RWPE2 (cell line): ENCODE results near the gene FARS2.
A peak's percentile ranks its signal among the peaks of the same experiment; 100 is the strongest.

Experiments used
- ATAC-seq: fragments of 200-7000 bp; cut with Tn5 transposase; 3 replicates; pipeline ENCODE4 v1.9.1; 2021; ENCODE audit warnings: low read depth
- DNase-seq: peaks from one replicate; pipeline ENCODE4 v3.0.0-alpha.2; 2020; ENCODE audit warnings: low spot score
- H3K27ac ChIP-seq: fragments of 450-650 bp; 2 replicates; pipeline ENCODE4 v1.5.1; 2017; ENCODE audit warnings: mild to moderate bottlenecking; ENCODE audit not compliant: poor library complexity, severe bottlenecking
- H3K27me3 ChIP-seq: fragments of 250-450 bp; sonication (Bioruptor Pico); 2 replicates; pipeline ENCODE4 v1.5.1; 2021; ENCODE audit warnings: mild to moderate bottlenecking, moderate library complexity; ENCODE audit not compliant: insufficient read depth, poor library complexity, severe bottlenecking
- H3K36me3 ChIP-seq: fragments of 250-450 bp; sonication (Bioruptor Pico); 2 replicates; pipeline ENCODE4 v1.5.1; 2020; ENCODE audit warnings: low read depth, mild to moderate bottlenecking, moderate library complexity
- H3K4me1 ChIP-seq: fragments of 250-450 bp; sonication (Bioruptor Pico); 2 replicates; pipeline ENCODE4 v1.5.1; 2021; ENCODE audit warnings: mild to moderate bottlenecking, moderate library complexity; ENCODE audit not compliant: insufficient read depth, poor library complexity, severe bottlenecking
- H3K4me3 ChIP-seq: fragments of 250-450 bp; sonication (Bioruptor Pico); 2 replicates; pipeline ENCODE4 v1.5.1; 2021; ENCODE audit warnings: mild to moderate bottlenecking, moderate library complexity; ENCODE audit not compliant: severe bottlenecking
- H3K9me3 ChIP-seq: fragments of 250-450 bp; sonication (Bioruptor Pico); 2 replicates; pipeline ENCODE4 v1.5.1; 2021; ENCODE audit warnings: mild to moderate bottlenecking, moderate library complexity; ENCODE audit not compliant: severe bottlenecking
- TF ChIP-seq, protein P1 (sequence below): fragments of 450-650 bp; IDR thresholded peaks from one replicate; pipeline ENCODE4 v1.5.1; 2017; ENCODE audit warnings: mild to moderate bottlenecking, moderate library complexity; ENCODE audit not compliant: poor library complexity, severe bottlenecking

Gene FARS2

DNA sequence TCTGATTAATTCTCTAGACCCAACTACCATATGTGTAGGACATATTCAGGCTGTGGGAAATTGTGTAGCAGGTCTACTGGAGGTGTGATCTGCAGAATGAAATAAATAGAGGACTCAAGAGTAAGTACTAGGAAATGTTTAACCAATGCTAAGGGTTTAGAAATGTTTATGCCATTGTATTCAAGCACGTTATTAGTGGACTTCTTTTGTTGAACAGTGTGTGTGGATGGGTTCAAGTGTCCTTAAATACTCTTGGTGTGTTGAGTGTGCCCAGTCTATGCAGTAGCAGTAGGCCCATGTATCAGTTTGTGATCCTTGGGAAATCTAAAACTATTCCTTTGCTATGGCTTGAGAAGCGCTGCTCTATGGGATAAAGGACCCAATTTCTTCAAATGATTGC is 112.1 kb downstream of the FARS2 start:
- TF ChIP-seq, protein P1, sequence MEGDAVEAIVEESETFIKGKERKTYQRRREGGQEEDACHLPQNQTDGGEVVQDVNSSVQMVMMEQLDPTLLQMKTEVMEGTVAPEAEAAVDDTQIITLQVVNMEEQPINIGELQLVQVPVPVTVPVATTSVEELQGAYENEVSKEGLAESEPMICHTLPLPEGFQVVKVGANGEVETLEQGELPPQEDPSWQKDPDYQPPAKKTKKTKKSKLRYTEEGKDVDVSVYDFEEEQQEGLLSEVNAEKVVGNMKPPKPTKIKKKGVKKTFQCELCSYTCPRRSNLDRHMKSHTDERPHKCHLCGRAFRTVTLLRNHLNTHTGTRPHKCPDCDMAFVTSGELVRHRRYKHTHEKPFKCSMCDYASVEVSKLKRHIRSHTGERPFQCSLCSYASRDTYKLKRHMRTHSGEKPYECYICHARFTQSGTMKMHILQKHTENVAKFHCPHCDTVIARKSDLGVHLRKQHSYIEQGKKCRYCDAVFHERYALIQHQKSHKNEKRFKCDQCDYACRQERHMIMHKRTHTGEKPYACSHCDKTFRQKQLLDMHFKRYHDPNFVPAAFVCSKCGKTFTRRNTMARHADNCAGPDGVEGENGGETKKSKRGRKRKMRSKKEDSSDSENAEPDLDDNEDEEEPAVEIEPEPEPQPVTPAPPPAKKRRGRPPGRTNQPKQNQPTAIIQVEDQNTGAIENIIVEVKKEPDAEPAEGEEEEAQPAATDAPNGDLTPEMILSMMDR = no peak
- H3K36me3 ChIP-seq = no peaks in the 10 kb centered on the region
- no peak for ATAC-seq
- no peak for DNase-seq
- H3K4me3 ChIP-seq = no peak overlapping the region
- H3K4me1 ChIP-seq = no peaks in the 10 kb centered on the region
- H3K27me3 ChIP-seq = no peaks in the 10 kb centered on the region
- H3K27ac ChIP-seq = no peak overlapping the region
- H3K9me3 ChIP-seq = no peaks in the 10 kb centered on the region

DNA sequence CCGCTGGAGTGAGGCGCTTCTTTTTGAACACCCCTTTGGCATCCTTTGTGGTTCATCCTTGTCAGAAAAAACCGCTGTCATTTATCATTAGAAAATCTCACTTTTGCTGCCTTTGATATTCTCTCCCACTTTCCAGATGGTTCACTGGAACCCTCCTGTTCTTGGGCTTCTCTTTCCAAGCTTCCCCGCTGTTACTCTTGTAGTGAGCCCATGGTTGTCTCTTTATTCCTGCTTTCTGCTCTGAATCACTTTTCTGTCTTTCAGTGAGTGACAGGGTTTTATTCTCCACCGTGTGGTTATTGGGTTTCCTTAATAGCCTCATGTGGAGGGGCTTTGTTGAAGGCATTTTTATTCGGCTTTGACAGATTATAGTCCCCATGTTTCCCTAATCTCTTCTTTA is 117.0 kb downstream of the FARS2 start:
- no peak overlapping the region for H3K4me3 ChIP-seq
- H3K9me3 ChIP-seq = no peaks in the 10 kb centered on the region
- H3K27me3 ChIP-seq = no peaks in the 10 kb centered on the region
- ATAC-seq (no peak), DNase-seq (no peak)
- no peak overlapping the region for H3K27ac ChIP-seq
- no peaks in the 10 kb centered on the region for H3K4me1 ChIP-seq
- no peaks in the 10 kb centered on the region for H3K36me3 ChIP-seq
- TF ChIP-seq, protein P1 = no peak

DNA sequence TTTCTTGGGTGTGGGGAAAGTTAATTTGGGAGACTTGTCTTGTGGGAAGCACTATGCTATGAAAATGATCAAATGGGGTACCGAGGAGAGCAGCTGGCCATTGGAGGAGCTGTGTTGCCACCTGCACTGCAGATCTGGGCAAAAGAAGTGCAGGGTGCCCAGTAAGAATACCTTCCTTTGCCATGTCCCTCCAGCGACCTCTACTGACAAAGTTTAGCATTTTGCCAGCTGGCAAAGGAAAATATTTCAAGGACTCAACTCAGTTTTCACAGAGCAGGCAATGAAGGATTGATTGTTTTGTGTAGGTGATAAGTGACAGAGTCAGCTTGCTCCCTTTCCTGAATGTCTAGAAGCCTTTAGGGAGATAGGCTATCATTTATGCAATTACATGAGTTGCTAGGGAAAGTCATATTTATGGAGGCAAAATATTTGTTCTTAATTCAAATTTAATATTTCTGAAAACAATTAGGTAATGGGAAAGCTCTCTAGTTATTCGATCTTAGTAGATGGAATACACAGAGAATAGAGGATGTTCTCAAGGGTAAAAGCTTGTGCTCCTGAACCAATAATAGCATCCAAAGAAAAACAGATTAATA is 118.4 kb downstream of the FARS2 start:
- Histone ChIP-seq H3K36me3 (no peaks in the 10 kb centered on the region), H3K9me3 (no peaks in the 10 kb centered on the region), H3K4me3 (no peak overlapping the region), H3K4me1 (no peaks in the 10 kb centered on the region), H3K27ac (no peak overlapping the region), H3K27me3 (no peaks in the 10 kb centered on the region)
- DNase-seq (no peak), ATAC-seq (0 out of 3 replicates have a peak, but pooled peaks have one; percentile 12)
- TF ChIP-seq, protein P1 = peak; percentile 38

DNA sequence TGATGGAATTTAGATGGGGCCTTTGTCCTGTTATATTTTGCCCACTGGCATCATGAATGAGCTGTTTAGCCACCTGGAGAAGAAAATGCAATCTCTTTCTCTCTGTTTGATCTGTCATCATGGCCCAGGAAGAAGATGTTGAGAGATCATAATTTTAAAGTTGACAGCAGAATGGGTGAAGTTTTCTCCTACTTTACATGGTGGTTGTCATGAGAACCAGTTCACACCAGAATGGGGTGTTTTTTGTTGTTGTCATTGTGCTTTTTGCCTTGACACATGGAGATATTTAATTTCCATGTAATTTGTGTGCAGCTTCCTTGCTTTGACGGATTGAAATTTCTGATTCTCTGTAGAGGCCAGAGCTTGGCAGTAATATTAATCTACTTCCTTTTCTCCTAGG is 122.5 kb downstream of the FARS2 start:
- no peaks in the 10 kb centered on the region for H3K4me1 ChIP-seq
- H3K36me3 ChIP-seq = no peaks in the 10 kb centered on the region
- ATAC-seq (no peak), DNase-seq (no peak)
- no peak overlapping the region for H3K27ac ChIP-seq
- TF ChIP-seq, protein P1 = no peak
- no peaks in the 10 kb centered on the region for H3K27me3 ChIP-seq
- no peaks in the 10 kb centered on the region for H3K9me3 ChIP-seq
- H3K4me3 ChIP-seq = no peak overlapping the region

DNA sequence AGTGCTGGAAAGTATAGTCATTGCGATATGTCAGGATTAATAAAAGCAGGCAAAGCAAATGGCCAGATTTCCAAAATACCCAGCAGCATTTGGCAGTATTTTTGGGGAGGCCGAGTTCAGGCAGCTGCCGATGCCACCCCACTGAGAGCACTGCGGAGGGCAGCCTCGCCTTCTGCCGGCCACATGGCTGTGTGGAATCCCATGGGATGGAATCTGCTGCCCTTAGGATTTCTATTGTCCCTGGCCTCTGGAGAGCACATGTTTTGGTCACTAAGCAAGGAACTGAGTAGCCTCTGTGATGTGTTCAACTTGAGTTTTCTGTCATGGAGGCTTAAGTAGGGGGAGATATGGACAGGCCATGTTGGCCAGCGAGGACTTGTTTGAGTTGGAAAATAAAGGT is 123.0 kb downstream of the FARS2 start:
- no peak for DNase-seq
- Histone ChIP-seq H3K4me3 (no peak overlapping the region), H3K9me3 (no peaks in the 10 kb centered on the region), H3K27me3 (no peaks in the 10 kb centered on the region), H3K36me3 (no peaks in the 10 kb centered on the region), H3K27ac (no peak overlapping the region), H3K4me1 (no peaks in the 10 kb centered on the region)
- no peak for ATAC-seq
- TF ChIP-seq, protein P1 = no peak
